HFFc6 (cell line): Measurements from ENCODE around the gene FHIT. TPM values are rescaled to one million over a fixed set of nuclear protein-coding genes. Genes with fewer than 3 reads are reported as not detected.
"Not testable (repeated sequence)": the region's sequence is repeated elsewhere in the genome, so short reads cannot be mapped to it uniquely, and the experiment has no call there.

Experiments used
- DNase-seq: peaks from one replicate; pipeline ENCODE4 v3.0.0-alpha.2; 2018
- H3K27ac Mint-ChIP-seq: 2 replicates; pipeline ENCODE4 v1.8.0; 2020; ENCODE audit warnings: mild to moderate bottlenecking, mixed read lengths
- H3K27me3 Mint-ChIP-seq: 2 replicates; pipeline ENCODE4 v1.8.0; 2021; ENCODE audit warnings: mild to moderate bottlenecking, moderate library complexity, mixed read lengths; ENCODE audit not compliant: insufficient read depth
- H3K36me3 Mint-ChIP-seq: 2 replicates; pipeline ENCODE4 v1.8.0; 2021; ENCODE audit warnings: low read depth, mixed read lengths
- H3K4me1 Mint-ChIP-seq: 2 replicates; pipeline ENCODE4 v1.8.0; 2020; ENCODE audit warnings: low read depth, mixed read lengths
- H3K4me3 Mint-ChIP-seq: 2 replicates; pipeline ENCODE4 v1.8.0; 2020; ENCODE audit warnings: mild to moderate bottlenecking, moderate library complexity, mixed read lengths
- H3K9me3 Mint-ChIP-seq: 2 replicates; pipeline ENCODE4 v1.8.0; 2020; ENCODE audit warnings: mild to moderate bottlenecking, mixed read lengths
- total RNA-seq, 6 experiments: library from RNA; stranded (reverse); fragmentation: NEBNext Ultra II Directional; extraction: Animal tissue kit (Norgen Biotek cat#: 25700); gene quantifications; 2 replicates in 1 of 6; 3 replicates in 5 of 6; pipeline ENCODE4 v1.2.3, GENCODE V29; 2021
- TF ChIP-seq, protein P1 (sequence below): fragments of 200-600 bp; sonication (generic); IDR thresholded peaks from 2 replicates; pipeline ENCODE4 v1.5.0; 2021; ENCODE audit warnings: antibody characterized with exemption, mild to moderate bottlenecking

Gene FHIT
- total RNA-seq, 6 experiments from 2014 or later, result 0.33 to 0.38 TPM; not detected in 4

DNA sequence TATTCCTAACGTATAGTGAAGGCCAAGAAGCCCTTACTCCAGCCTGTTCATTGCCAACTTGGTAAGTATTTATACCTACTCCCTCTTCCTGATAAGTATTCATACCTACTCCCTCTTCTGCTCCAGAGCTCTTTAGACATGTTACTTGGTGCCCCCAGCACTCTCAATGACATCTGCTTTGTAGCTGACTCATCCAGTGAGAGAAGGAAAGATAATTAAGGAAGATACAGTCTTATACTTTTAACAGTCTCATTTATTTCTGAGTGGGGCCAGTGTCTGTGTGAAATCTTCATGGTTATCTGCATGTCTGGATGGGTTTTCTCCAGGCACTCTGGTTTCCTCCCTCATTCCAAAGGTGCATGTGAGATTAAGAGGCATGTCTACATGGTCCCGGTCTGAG is 698.7 kb downstream of the FHIT start:
- H3K27ac Mint-ChIP-seq, result no peak overlapping the region
- DNase-seq, result no peak
- no peak overlapping the region for H3K4me3 Mint-ChIP-seq

DNA sequence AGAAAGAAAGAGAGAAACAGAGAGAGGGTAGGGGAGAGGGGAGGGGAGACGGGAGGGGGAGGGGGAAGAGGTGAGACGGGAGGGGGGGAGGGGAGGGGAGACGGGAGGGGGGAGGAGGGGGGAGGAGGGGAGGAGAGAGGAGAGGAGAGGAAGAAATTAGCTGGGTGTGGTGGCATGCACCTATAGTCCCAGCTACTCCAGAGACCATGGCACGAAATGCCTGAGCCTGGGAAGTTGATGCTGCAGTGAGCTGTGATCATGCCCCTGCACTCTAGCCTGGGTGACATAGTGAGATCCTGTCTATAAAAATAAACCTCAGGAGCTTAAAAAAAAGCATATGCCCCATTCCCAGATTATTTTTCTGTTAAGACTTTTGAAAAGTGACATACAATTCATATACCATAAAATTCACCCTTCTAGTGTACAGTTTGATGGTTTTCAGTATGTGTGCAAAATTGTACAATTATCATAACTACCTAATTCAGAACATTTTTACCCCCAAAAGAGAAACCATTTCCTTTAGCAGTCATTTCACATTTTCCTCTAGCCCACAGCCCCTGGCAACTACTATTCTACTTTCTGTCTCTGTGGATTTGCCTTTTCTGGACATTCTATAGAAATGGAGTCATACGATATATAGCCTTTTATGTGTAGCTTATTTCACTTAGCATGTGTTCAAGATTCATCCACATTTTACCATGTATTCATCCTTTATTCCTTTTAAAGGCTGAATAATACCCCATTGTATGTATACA is 699.6 kb downstream of the FHIT start:
- peaks cover 23% of the 10 kb centered on the region for H3K4me1 Mint-ChIP-seq
- H3K27ac Mint-ChIP-seq, result no peak overlapping the region
- TF ChIP-seq, protein P1, sequence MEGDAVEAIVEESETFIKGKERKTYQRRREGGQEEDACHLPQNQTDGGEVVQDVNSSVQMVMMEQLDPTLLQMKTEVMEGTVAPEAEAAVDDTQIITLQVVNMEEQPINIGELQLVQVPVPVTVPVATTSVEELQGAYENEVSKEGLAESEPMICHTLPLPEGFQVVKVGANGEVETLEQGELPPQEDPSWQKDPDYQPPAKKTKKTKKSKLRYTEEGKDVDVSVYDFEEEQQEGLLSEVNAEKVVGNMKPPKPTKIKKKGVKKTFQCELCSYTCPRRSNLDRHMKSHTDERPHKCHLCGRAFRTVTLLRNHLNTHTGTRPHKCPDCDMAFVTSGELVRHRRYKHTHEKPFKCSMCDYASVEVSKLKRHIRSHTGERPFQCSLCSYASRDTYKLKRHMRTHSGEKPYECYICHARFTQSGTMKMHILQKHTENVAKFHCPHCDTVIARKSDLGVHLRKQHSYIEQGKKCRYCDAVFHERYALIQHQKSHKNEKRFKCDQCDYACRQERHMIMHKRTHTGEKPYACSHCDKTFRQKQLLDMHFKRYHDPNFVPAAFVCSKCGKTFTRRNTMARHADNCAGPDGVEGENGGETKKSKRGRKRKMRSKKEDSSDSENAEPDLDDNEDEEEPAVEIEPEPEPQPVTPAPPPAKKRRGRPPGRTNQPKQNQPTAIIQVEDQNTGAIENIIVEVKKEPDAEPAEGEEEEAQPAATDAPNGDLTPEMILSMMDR, result no peak
- H3K9me3 Mint-ChIP-seq, result peaks cover 12% of the 10 kb centered on the region
- DNase-seq, result no peak
- H3K36me3 Mint-ChIP-seq, result 0 out of 2 replicates have a peak, but pooled peaks cover 5% of the 10 kb centered on the region
- no peak overlapping the region for H3K4me3 Mint-ChIP-seq
- H3K27me3 Mint-ChIP-seq, result no peaks in the 10 kb centered on the region; the same call in 1 of the 2 replicates

More for the DNA sequence above, 698.7 kb downstream of the FHIT start:
- Mint-ChIP-seq H3K36me3 (0 out of 2 replicates have a peak, but pooled peaks cover 5% of the 10 kb centered on the region), H3K9me3 (peaks cover 12% of the 10 kb centered on the region), H3K4me1 (peaks cover 23% of the 10 kb centered on the region), H3K27me3 (no peaks in the 10 kb centered on the region; the same call in 1 of the 2 replicates)
- TF ChIP-seq, protein P1, result no peak

DNA sequence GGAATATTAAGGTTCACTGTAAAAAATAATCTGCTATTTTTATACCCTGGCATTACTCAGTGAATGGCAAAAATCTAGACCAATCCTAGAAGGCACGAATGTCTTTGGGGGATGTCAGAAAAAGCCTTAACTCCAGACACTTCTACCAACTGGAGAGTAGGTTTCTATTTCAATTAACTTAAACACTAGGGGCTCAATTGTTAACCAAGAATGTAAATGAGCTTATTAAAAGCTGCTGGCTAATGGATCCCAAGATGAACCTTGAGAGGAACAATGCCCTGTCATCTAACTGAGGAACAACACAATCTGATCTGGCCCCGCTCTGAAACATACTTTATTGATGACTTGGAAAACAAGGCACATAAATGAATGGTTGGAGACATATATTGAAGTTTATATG is 701.4 kb downstream of the FHIT start:
- Mint-ChIP-seq H3K4me1 (peaks cover 10% of the 10 kb centered on the region; the same call in 1 of the 2 replicates), H3K9me3 (peaks cover 12% of the 10 kb centered on the region), H3K4me3 (no peak overlapping the region)

DNA sequence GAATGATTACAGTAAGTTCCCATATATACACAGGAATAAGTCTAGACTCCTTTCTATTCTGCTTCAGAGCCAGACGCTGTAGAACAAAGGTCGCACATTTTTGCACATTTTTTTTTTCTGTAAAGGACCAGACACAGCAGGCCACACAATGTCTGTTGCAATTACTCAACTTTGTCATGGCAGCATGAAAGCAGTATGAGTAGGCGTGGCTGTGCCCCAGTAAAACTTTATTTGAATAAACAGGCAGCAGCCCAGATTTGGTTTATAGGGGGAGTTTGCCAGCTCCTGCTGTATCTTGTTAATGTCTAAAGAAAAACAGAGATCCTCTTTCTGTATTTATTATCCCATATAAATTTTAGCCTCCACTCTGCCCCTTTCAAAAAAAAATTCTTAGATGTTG is 708.3 kb downstream of the FHIT start:
- Mint-ChIP-seq H3K27ac (no peak overlapping the region), H3K9me3 (no peaks in the 10 kb centered on the region)

More for the DNA sequence above, 701.4 kb downstream of the FHIT start:
- TF ChIP-seq, protein P1, result no peak
- H3K27ac Mint-ChIP-seq, result no peak overlapping the region
- 0 out of 2 replicates have a peak, but pooled peaks cover 5% of the 10 kb centered on the region for H3K36me3 Mint-ChIP-seq
- DNase-seq, result no peak
- H3K27me3 Mint-ChIP-seq, result no peaks in the 10 kb centered on the region; the same call in 1 of the 2 replicates

DNA sequence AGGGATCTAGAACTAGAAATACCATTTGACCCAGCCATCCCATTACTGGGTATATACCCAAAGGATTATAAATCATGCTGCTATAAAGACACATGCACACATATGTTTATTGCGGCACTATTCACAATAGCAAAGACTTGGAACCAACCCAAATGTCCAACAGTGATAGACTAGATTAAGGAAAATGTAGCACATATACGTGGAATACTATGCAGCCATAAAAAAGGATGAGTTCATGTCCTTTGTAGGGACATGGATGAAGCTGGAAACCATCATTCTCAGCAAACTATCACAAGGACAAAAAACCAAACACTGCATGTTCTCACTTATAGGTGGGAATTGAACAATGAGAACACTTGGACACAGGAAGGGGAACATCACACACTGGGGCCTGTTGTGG is 711.9 kb downstream of the FHIT start:
- not testable (repeated sequence) for H3K4me3 Mint-ChIP-seq, DNase-seq, H3K9me3 Mint-ChIP-seq, H3K27ac Mint-ChIP-seq, H3K36me3 Mint-ChIP-seq, H3K4me1 Mint-ChIP-seq, H3K27me3 Mint-ChIP-seq

More for the DNA sequence above, 708.3 kb downstream of the FHIT start:
- no peak overlapping the region for H3K4me3 Mint-ChIP-seq
- TF ChIP-seq, protein P1, result no peak
- no peaks in the 10 kb centered on the region for H3K36me3 Mint-ChIP-seq
- DNase-seq, result no peak
- no peaks in the 10 kb centered on the region; the same call in 1 of the 2 replicates for H3K27me3 Mint-ChIP-seq
- no peaks in the 10 kb centered on the region for H3K4me1 Mint-ChIP-seq

DNA sequence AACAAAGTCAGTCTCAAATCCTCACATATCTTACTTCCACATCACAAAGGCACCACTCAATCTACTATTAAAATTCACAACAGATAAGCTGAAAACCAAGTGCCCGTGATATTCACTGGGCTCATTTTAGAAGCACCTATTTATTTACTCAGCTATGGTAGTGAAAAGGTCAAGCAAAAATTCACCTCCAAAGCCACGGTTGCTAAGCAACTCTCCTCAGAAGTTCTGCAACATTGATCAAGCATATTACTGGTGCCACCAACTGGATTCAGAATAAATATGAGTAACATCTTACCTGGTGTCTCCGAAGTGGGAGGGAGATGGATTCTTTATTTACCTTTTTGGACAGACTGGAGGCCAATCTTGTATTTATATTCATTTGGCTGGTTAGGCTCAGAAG is 714.8 kb downstream of the FHIT start:
- TF ChIP-seq, protein P1, result no peak
- Mint-ChIP-seq H3K36me3 (no peaks in the 10 kb centered on the region), H3K9me3 (peaks cover 4% of the 10 kb centered on the region; the same call in 1 of the 2 replicates), H3K4me3 (no peak overlapping the region), H3K27me3 (0 out of 2 replicates have a peak, but pooled peaks cover 2% of the 10 kb centered on the region), H3K4me1 (no peaks in the 10 kb centered on the region), H3K27ac (no peak overlapping the region)
- DNase-seq, result no peak
